ENCODE measurements around the gene ACRV1.
"Not testable (repeated sequence)": the region's sequence is repeated elsewhere in the genome, so short reads cannot be mapped to it uniquely, and the experiment has no call there.

ACRV1 gene, protein sequence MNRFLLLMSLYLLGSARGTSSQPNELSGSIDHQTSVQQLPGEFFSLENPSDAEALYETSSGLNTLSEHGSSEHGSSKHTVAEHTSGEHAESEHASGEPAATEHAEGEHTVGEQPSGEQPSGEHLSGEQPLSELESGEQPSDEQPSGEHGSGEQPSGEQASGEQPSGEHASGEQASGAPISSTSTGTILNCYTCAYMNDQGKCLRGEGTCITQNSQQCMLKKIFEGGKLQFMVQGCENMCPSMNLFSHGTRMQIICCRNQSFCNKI

GRCh38 chr11:125680747-125681146 is at the start of gene ACRV1:
Gene ACRV1 (minus strand): TSS chr11:125680847. CDS start chr11:125680780, 67 bp downstream.
- DNase-seq (ENCODE audit: low spot score in 2 of 2) (no peak), ATAC-seq (replicated peaks; ENCODE audit: extremely low read depth, poor library complexity, severe bottlenecking) (no peak)
- no peak within 1 kb of the TSS for H3K27ac Mint-ChIP-seq (ENCODE audit: low read depth)
- H3K27me3 Mint-ChIP-seq = no peaks in the 10 kb centered on the region
- H3K4me3 Mint-ChIP-seq = no peak within 1 kb of the TSS
- no peaks in the 10 kb centered on the region for H3K4me1 Mint-ChIP-seq
- no peaks in the 10 kb centered on the region for H3K9me3 Mint-ChIP-seq
- H3K36me3 Mint-ChIP-seq (ENCODE audit: insufficient read depth) = peaks cover 2% of the 10 kb centered on the region

DNA sequence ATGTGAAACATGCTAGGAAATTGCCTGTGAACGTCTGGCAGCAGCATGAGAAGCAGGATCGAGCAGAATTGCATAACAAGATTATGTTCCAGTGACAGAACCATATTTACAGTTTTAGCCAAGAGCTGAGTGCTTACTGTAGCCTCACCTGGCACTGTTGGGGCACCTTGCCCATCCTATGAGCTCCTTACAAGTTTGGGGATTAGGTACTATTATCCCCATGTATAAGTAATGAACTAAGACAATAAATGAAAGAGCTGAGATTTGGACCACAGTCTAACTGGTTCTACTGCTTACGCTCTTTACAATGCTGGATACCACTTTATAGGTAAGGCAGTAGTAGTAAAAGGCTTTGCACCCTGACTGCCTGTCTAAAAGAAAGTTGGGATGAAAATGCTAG is 48.3 kb upstream of the ACRV1 start:
- Mint-ChIP-seq H3K4me3 (no peak overlapping the region), H3K27me3 (peaks cover 21% of the 10 kb centered on the region), H3K4me1 (no peaks in the 10 kb centered on the region), H3K27ac (ENCODE audit: low read depth) (no peak overlapping the region), H3K9me3 (no peaks in the 10 kb centered on the region), H3K36me3 (ENCODE audit: insufficient read depth) (no peaks in the 10 kb centered on the region)
- DNase-seq (ENCODE audit: low spot score in 2 of 2) (no peak), ATAC-seq (replicated peaks; ENCODE audit: extremely low read depth, poor library complexity, severe bottlenecking) (no peak)

- no peaks in the 10 kb centered on the region for H3K4me1 Mint-ChIP-seq
- DNase-seq (ENCODE audit: low spot score in 2 of 2) (no peak), ATAC-seq (replicated peaks; ENCODE audit: extremely low read depth, poor library complexity, severe bottlenecking) (no peak)
- H3K4me3 Mint-ChIP-seq = no peak overlapping the region
- H3K9me3 Mint-ChIP-seq = no peaks in the 10 kb centered on the region
- H3K27me3 Mint-ChIP-seq = peaks cover 54% of the 10 kb centered on the region
- no peaks in the 10 kb centered on the region for H3K36me3 Mint-ChIP-seq (ENCODE audit: insufficient read depth)
- H3K27ac Mint-ChIP-seq (ENCODE audit: low read depth) = no peak overlapping the region
Measured at GRCh38 chr11:125724125-125724524, 43.5 kb upstream of the ACRV1 start.

- Mint-ChIP-seq H3K36me3 (ENCODE audit: insufficient read depth) (no peaks in the 10 kb centered on the region), H3K27ac (ENCODE audit: low read depth) (no peak overlapping the region), H3K4me1 (no peaks in the 10 kb centered on the region), H3K27me3 (peaks cover 70% of the 10 kb centered on the region), H3K9me3 (no peaks in the 10 kb centered on the region), H3K4me3 (no peak overlapping the region)
- ATAC-seq (replicated peaks; ENCODE audit: extremely low read depth, poor library complexity, severe bottlenecking) (no peak), DNase-seq (ENCODE audit: low spot score in 2 of 2) (no peak)
Measured at GRCh38 chr11:125720781-125721180, 40.1 kb upstream of the ACRV1 start.

GRCh38 chr11:125704686-125705085 is 24.0 kb upstream of the ACRV1 start:
- not testable (repeated sequence) for H3K9me3 Mint-ChIP-seq; H3K4me3 Mint-ChIP-seq; H3K36me3 Mint-ChIP-seq (ENCODE audit: insufficient read depth); DNase-seq (ENCODE audit: low spot score in 2 of 2); H3K27ac Mint-ChIP-seq (ENCODE audit: low read depth); ATAC-seq (replicated peaks; ENCODE audit: extremely low read depth, poor library complexity, severe bottlenecking); H3K4me1 Mint-ChIP-seq
- H3K27me3 Mint-ChIP-seq = peaks cover 39% of the 10 kb centered on the region

DNA sequence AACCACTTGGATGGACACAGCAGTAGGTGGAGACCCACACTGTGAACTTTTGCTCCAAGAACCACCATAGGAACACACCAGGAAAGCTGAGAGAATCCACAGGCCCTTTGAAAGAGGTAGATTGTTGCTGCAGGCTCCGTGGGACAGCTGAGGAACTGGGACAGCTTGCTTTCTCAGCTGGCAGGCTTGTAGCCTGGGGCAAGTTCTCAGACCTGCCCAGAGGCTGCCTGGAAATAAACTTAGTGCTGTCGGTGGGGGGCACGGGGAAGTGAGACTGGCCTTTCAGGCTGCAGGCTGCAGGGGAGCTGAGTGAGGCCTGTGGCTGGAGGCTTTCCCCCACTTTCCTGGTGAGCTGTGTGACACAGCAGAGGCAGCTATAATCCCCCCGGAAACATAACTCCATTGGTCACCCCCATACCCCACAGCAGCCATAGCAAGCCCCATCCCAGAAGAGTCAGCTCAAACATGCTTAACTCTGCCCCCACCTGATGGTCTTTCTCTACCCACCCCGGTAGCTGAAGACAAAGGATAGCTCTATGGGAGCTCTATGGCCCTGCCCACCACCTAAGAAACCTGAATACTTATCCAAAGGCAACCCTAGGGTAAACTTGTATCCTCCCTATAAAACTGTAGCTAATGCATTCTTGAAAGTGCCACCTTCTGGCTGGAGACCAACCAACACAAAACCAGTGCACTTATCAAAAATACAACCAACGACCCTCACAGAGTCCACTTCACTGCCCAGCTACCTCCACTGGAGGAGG is 21.4 kb upstream of the ACRV1 start:
- no peak overlapping the region for H3K4me3 Mint-ChIP-seq
- no peaks in the 10 kb centered on the region for H3K4me1 Mint-ChIP-seq
- ATAC-seq (replicated peaks; ENCODE audit: extremely low read depth, poor library complexity, severe bottlenecking) (no peak), DNase-seq (ENCODE audit: low spot score in 2 of 2) (no peak)
- no peak overlapping the region for H3K27ac Mint-ChIP-seq (ENCODE audit: low read depth)
- H3K27me3 Mint-ChIP-seq = peaks cover 35% of the 10 kb centered on the region
- H3K9me3 Mint-ChIP-seq = no peaks in the 10 kb centered on the region
- no peaks in the 10 kb centered on the region for H3K36me3 Mint-ChIP-seq (ENCODE audit: insufficient read depth)

GRCh38 chr11:125701018-125701610 is 20.5 kb upstream of the ACRV1 start:
- no peaks in the 10 kb centered on the region for H3K9me3 Mint-ChIP-seq
- H3K4me3 Mint-ChIP-seq = no peak overlapping the region
- H3K36me3 Mint-ChIP-seq (ENCODE audit: insufficient read depth) = no peaks in the 10 kb centered on the region
- ATAC-seq (replicated peaks; ENCODE audit: extremely low read depth, poor library complexity, severe bottlenecking) (no peak), DNase-seq (ENCODE audit: low spot score in 2 of 2) (no peak)
- no peaks in the 10 kb centered on the region for H3K4me1 Mint-ChIP-seq
- no peak overlapping the region for H3K27ac Mint-ChIP-seq (ENCODE audit: low read depth)
- H3K27me3 Mint-ChIP-seq = peaks cover 26% of the 10 kb centered on the region

DNA sequence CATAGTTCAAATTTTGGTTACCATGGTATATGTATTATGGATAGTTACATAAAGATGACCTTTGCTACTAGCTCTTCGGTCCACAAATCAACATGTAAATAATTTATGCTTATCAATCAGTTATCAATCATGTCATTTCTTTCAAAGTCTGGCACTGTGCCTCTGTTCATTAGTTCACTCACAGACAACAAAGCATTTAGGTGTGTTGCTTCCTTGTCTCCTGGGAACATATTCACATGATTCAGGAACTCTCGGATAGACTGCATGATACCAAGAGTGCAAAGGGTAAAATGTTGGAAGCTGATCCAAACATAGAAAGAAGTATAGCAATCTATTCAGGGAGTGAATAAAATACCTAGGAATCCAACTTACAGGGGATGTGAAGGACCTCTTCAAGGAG is 14.3 kb upstream of the ACRV1 start:
- Mint-ChIP-seq H3K27me3 (peaks cover 15% of the 10 kb centered on the region), H3K36me3 (ENCODE audit: insufficient read depth) (peaks cover 2% of the 10 kb centered on the region), H3K9me3 (no peaks in the 10 kb centered on the region), H3K4me3 (no peak overlapping the region), H3K4me1 (no peaks in the 10 kb centered on the region), H3K27ac (ENCODE audit: low read depth) (no peak overlapping the region)
- DNase-seq (ENCODE audit: low spot score in 2 of 2) (no peak), ATAC-seq (replicated peaks; ENCODE audit: extremely low read depth, poor library complexity, severe bottlenecking) (no peak)

- DNase-seq (ENCODE audit: low spot score in 2 of 2) (no peak), ATAC-seq (replicated peaks; ENCODE audit: extremely low read depth, poor library complexity, severe bottlenecking) (no peak)
- Mint-ChIP-seq H3K4me1 (no peaks in the 10 kb centered on the region), H3K27me3 (no peaks in the 10 kb centered on the region), H3K4me3 (no peak overlapping the region), H3K27ac (ENCODE audit: low read depth) (no peak overlapping the region), H3K9me3 (no peaks in the 10 kb centered on the region), H3K36me3 (ENCODE audit: insufficient read depth) (peaks cover 2% of the 10 kb centered on the region)
Measured at GRCh38 chr11:125692887-125693286, 12.2 kb upstream of the ACRV1 start.

GRCh38 chr11:125690006-125690405 is 9.4 kb upstream of the ACRV1 start:
- no peaks in the 10 kb centered on the region for H3K27me3 Mint-ChIP-seq
- no peaks in the 10 kb centered on the region for H3K9me3 Mint-ChIP-seq
- H3K4me3 Mint-ChIP-seq = no peak overlapping the region
- DNase-seq (ENCODE audit: low spot score in 2 of 2) (no peak), ATAC-seq (replicated peaks; ENCODE audit: extremely low read depth, poor library complexity, severe bottlenecking) (no peak)
- no peak overlapping the region for H3K27ac Mint-ChIP-seq (ENCODE audit: low read depth)
- no peaks in the 10 kb centered on the region for H3K4me1 Mint-ChIP-seq
- H3K36me3 Mint-ChIP-seq (ENCODE audit: insufficient read depth) = peaks cover 2% of the 10 kb centered on the region

DNA sequence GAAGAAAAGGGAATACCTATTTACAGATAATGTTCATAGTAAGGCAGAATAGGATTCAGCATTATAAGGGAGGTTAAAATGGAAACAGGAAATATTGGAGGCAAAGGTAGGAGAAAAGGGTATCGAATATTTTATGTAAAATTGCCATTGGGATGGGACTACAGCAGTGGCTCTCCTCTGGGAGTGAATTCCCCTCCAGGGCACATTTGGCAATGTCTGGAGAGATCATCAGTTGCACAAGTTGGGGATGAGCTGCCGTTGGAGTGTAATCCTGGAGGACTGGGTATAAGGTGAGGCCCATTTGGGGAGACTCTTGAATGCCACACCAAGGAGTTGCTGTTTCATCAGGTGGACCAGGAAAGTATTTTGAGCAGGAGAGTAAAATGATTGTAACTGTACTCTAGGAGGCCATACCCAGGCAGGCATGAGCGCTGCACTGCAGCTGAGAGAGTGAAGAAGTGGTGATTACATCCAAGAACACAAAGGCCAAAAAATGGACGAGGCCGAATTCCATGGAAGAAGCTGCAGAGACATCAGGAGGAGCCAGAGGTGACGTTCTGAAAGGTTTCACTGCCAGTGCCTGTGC is 8.7 kb upstream of the ACRV1 start:
- no peaks in the 10 kb centered on the region for H3K4me1 Mint-ChIP-seq
- DNase-seq (ENCODE audit: low spot score in 2 of 2) (no peak), ATAC-seq (replicated peaks; ENCODE audit: extremely low read depth, poor library complexity, severe bottlenecking) (no peak)
- H3K27ac Mint-ChIP-seq (ENCODE audit: low read depth) = no peak overlapping the region
- no peaks in the 10 kb centered on the region for H3K9me3 Mint-ChIP-seq
- H3K4me3 Mint-ChIP-seq = no peak overlapping the region
- no peaks in the 10 kb centered on the region for H3K27me3 Mint-ChIP-seq
- H3K36me3 Mint-ChIP-seq (ENCODE audit: insufficient read depth) = peaks cover 2% of the 10 kb centered on the region

- peaks cover 2% of the 10 kb centered on the region for H3K36me3 Mint-ChIP-seq (ENCODE audit: insufficient read depth)
Measured at GRCh38 chr11:125688632-125689031, 8.0 kb upstream of the ACRV1 start.

More at GRCh38 chr11:125688632-125689031, 8.0 kb upstream of the ACRV1 start:
- no peak overlapping the region for H3K27ac Mint-ChIP-seq (ENCODE audit: low read depth)
- H3K27me3 Mint-ChIP-seq = no peaks in the 10 kb centered on the region
- ATAC-seq (replicated peaks; ENCODE audit: extremely low read depth, poor library complexity, severe bottlenecking) (no peak), DNase-seq (ENCODE audit: low spot score in 2 of 2) (no peak)
- H3K4me1 Mint-ChIP-seq = no peaks in the 10 kb centered on the region
- no peak overlapping the region for H3K4me3 Mint-ChIP-seq
- no peaks in the 10 kb centered on the region for H3K9me3 Mint-ChIP-seq

Data from central memory CD8-positive, alpha-beta T cell (primary cell).